HG03439 (cell line): ENCODE results near the gene TUBB4B.

Source experiments
- ATAC-seq: cut with Tn5 transposase; IDR thresholded peaks from one replicate; pipeline ENCODE4 v1.9.1; 2021; ENCODE audit warnings: mild to moderate bottlenecking, moderate library complexity; ENCODE audit not compliant: unreplicated experiment

The TUBB4B gene

GRCh38 chr9:137224830-137225694 is 16.0 kb upstream of the TUBB4B start, which contains the start of gene CYSRT1:
CYSRT1 (plus strand) TSS chr9:137225174; CDS start chr9:137225622, 448 bp downstream.
- ATAC-seq, result no peak

- no peak for ATAC-seq
Observed at GRCh38 chr9:137225699-137226331, 15.3 kb upstream of the TUBB4B start.

- no peak for ATAC-seq
Observed at GRCh38 chr9:137226338-137227053, 14.6 kb upstream of the TUBB4B start.

- no peak for ATAC-seq
Observed at GRCh38 chr9:137227054-137227852, 13.8 kb upstream of the TUBB4B start, which contains the start of gene RNF224. RNF224 (plus strand) TSS chr9:137227502; CDS start chr9:137228336, 834 bp downstream.

GRCh38 chr9:137227853-137228505 is 13.1 kb upstream of the TUBB4B start:
- ATAC-seq, result no peak

- no peak for ATAC-seq
Observed at GRCh38 chr9:137228506-137228967, 12.6 kb upstream of the TUBB4B start.

- ATAC-seq, result no peak
Observed at GRCh38 chr9:137228968-137229896, 11.9 kb upstream of the TUBB4B start.

GRCh38 chr9:137229903-137230704 is 11.0 kb upstream of the TUBB4B start:
- ATAC-seq, result no peak

GRCh38 chr9:137230705-137231371 is 10.2 kb upstream of the TUBB4B start, which contains the start of gene SLC34A3:
SLC34A3 (plus strand) TSS chr9:137230901; CDS start chr9:137231703, 802 bp downstream.
- ATAC-seq, result no peak

GRCh38 chr9:137231372-137232039 is 9.6 kb upstream of the TUBB4B start:
- ATAC-seq, result no peak

GRCh38 chr9:137232101-137232500 is 9.0 kb upstream of the TUBB4B start:
- ATAC-seq, result no peak

- no peak for ATAC-seq
Observed at GRCh38 chr9:137232510-137232909, 8.6 kb upstream of the TUBB4B start.

GRCh38 chr9:137233143-137233980 is 7.7 kb upstream of the TUBB4B start:
- ATAC-seq, result no peak

- no peak for ATAC-seq
Observed at GRCh38 chr9:137234055-137234697, 6.9 kb upstream of the TUBB4B start.

- no peak for ATAC-seq
Observed at GRCh38 chr9:137234758-137235423, 6.2 kb upstream of the TUBB4B start.
